A549 (cell line): ENCODE results near the gene STRN. TPM values are rescaled to one million over a fixed set of nuclear protein-coding genes. Genes with fewer than 3 reads are reported as not detected.

Experiments used
- ATAC-seq, 2 experiments: fragments of 200-7000 bp in 1 of 2; fragments of >200 bp in 1 of 2; cut with Nextera tagmentation in 1 of 2; cut with Tn5 transposase in 1 of 2; 3 replicates each; pipeline versions ENCODE4 v1.8.0 to v1.9.1; 2018 to 2020; ENCODE audit warnings: mild to moderate bottlenecking in 1 of 2, moderate library complexity in 1 of 2
- CTCF ChIA-PET: fragments of 300-600 bp; sonication (Branson Sonifier 250); formaldehyde crosslinking; extraction: SDS; loops from one replicate; lab custom pipeline; 2021; ENCODE audit warnings: antibody characterized with exemption, inconsistent platforms; lab: Yijun Ruan, JAX
- POLR2A ChIA-PET: fragments of 350-600 bp; formaldehyde crosslinking; extraction: SDS; loops from one replicate; lab custom pipeline; 2021; ENCODE audit warnings: antibody characterized with exemption, inconsistent platforms; lab: Yijun Ruan, JAX
- DNase-seq, 2 experiments: peaks; one replicate each; pipeline versions ENCODE4 v3.0.0 to v3.0.0-alpha.2; 2011 to 2016; ENCODE audit warnings: low read depth in 1 of 2, low spot score in 1 of 2
- FAIRE-seq: peaks from 2 replicates; lab custom pipeline; 2011; peaks lifted over from hg19 to GRCh38; lab: Jason Lieb, UNC
- H3K27ac ChIP-seq, 2 experiments: fragments of >200 bp; sonication (Bioruptor Twin); formaldehyde crosslinking; 3 replicates each; pipeline ENCODE4 v1.5.1; 2016 to 2017
- H3K4me1 ChIP-seq: fragments of >200 bp; sonication (Bioruptor Twin); formaldehyde crosslinking; 3 replicates; pipeline ENCODE4 v1.6.1; 2016
- H3K4me2 ChIP-seq: fragments of >200 bp; sonication (Bioruptor Twin); formaldehyde crosslinking; 3 replicates; pipeline ENCODE4 v1.6.1; 2016
- H3K4me3 ChIP-seq: fragments of >200 bp; sonication (Bioruptor Twin); formaldehyde crosslinking; 3 replicates; pipeline ENCODE4 v1.5.1; 2016
- H3K9me3 ChIP-seq: fragments of >200 bp; sonication (Bioruptor Twin); formaldehyde crosslinking; 3 replicates; pipeline ENCODE4 v1.6.1; 2016
- BHLHE40 ChIP-seq: IDR thresholded peaks from 2 replicates; pipeline ENCODE4 v1.6.1; 2012; ENCODE audit warnings: low read depth, low read length, inconsistent platforms
- CBX2 ChIP-seq: fragments of 200-600 bp; sonication (generic); IDR thresholded peaks from 2 replicates; pipeline ENCODE4 v1.6.1; 2016; ENCODE audit warnings: low read depth, mild to moderate bottlenecking, borderline replicate concordance
- CHD2 ChIP-seq: fragments of 150-350 bp; IDR thresholded peaks from 2 replicates; pipeline ENCODE4 v1.6.1; 2014; ENCODE audit warnings: low read length; ENCODE audit not compliant: partially characterized antibody
- CHD4 ChIP-seq: fragments of 200-600 bp; sonication (generic); IDR thresholded peaks from 2 replicates; pipeline ENCODE4 v1.6.1; 2016; ENCODE audit warnings: antibody characterized with exemption, mild to moderate bottlenecking, borderline replicate concordance
- EHF ChIP-seq: fragments of 250-450 bp; sonication (Bioruptor Pico); IDR thresholded peaks from 2 replicates; pipeline ENCODE4 v1.5.0; 2020; ENCODE audit warnings: mild to moderate bottlenecking
- EP300 ChIP-seq, 2 experiments: fragments of >200 bp; sonication (Bioruptor Twin); formaldehyde crosslinking; IDR thresholded peaks; 2 replicates in 1 of 2; 3 replicates in 1 of 2; pipeline ENCODE4 v1.6.1; 2016 to 2017
- ESRRA ChIP-seq: fragments of 150-350 bp; IDR thresholded peaks from 2 replicates; pipeline ENCODE4 v1.6.1; 2014; ENCODE audit warnings: mild to moderate bottlenecking, low read length, borderline replicate concordance
- FOSB ChIP-seq: fragments of 250-450 bp; sonication (Bioruptor Pico); IDR thresholded peaks from 2 replicates; pipeline ENCODE4 v1.5.0; 2020; ENCODE audit warnings: mild to moderate bottlenecking, moderate library complexity
- FOXS1 ChIP-seq: fragments of 250-450 bp; sonication (Bioruptor Pico); IDR thresholded peaks from 2 replicates; pipeline ENCODE4 v1.5.0; 2020; ENCODE audit warnings: mild to moderate bottlenecking, moderate library complexity
- GATA3 ChIP-seq: IDR thresholded peaks from 2 replicates; pipeline ENCODE4 v1.6.1; 2012; ENCODE audit warnings: borderline replicate concordance
- HEYL ChIP-seq: fragments of 250-450 bp; sonication (Bioruptor Pico); IDR thresholded peaks from 2 replicates; pipeline ENCODE4 v1.8.0; 2021; ENCODE audit warnings: mild to moderate bottlenecking, moderate library complexity
- HOXA7 ChIP-seq: fragments of 250-450 bp; sonication (Bioruptor Pico); IDR thresholded peaks from 2 replicates; pipeline ENCODE4 v1.5.0; 2020; ENCODE audit warnings: mild to moderate bottlenecking, moderate library complexity
- HOXB5 ChIP-seq: fragments of 250-450 bp; sonication (Bioruptor Pico); IDR thresholded peaks from 2 replicates; pipeline ENCODE4 v1.5.0; 2020; ENCODE audit warnings: mild to moderate bottlenecking, moderate library complexity
- JUNB ChIP-seq: fragments of >200 bp; sonication (Bioruptor Twin); formaldehyde crosslinking; IDR thresholded peaks from 2 replicates; pipeline ENCODE4 v1.6.1; 2016
- MAFK ChIP-seq: fragments of 450-650 bp; IDR thresholded peaks from 2 replicates; pipeline ENCODE4 v1.6.1; 2014; ENCODE audit not compliant: partially characterized antibody
- MAZ ChIP-seq: fragments of 150-350 bp; IDR thresholded peaks from 2 replicates; pipeline ENCODE4 v1.6.1; 2014; ENCODE audit warnings: antibody characterized with exemption, low read depth, low read length, borderline replicate concordance
- MYC ChIP-seq: IDR thresholded peaks from 2 replicates; pipeline ENCODE4 v1.6.1; 2012; ENCODE audit warnings: mild to moderate bottlenecking, inconsistent platforms, low read length, improper control_type of control experiment, borderline replicate concordance
- NPAS2 ChIP-seq: fragments of 250-450 bp; sonication (Bioruptor Pico); IDR thresholded peaks from 2 replicates; pipeline ENCODE4 v1.8.0; 2022; ENCODE audit warnings: mild to moderate bottlenecking, moderate library complexity, borderline replicate concordance
- POLR2A ChIP-seq: IDR thresholded peaks from 2 replicates; pipeline ENCODE4 v1.6.1; 2012; ENCODE audit warnings: mild to moderate bottlenecking, low read length
- POLR2AphosphoS2 ChIP-seq: conservative IDR thresholded peaks from 2 replicates; pipeline ENCODE4 v1.6.1; 2012; ENCODE audit warnings: low read length, improper control_type of control experiment, inconsistent platforms
- RAD21 ChIP-seq, 2 experiments: fragments of >200 bp in 1 of 2; sonication (Bioruptor Twin) in 1 of 2; formaldehyde crosslinking in 1 of 2; IDR thresholded peaks in 1 of 2; conservative IDR thresholded peaks in 1 of 2; 2 replicates in 1 of 2; 3 replicates in 1 of 2; pipeline ENCODE4 v1.6.1; 2012 to 2018; ENCODE audit warnings: inconsistent platforms in 1 of 2
- RARB ChIP-seq: fragments of 250-450 bp; sonication (Bioruptor Pico); IDR thresholded peaks from 2 replicates; pipeline ENCODE4 v1.8.0; 2021; ENCODE audit warnings: mild to moderate bottlenecking, moderate library complexity
- RFX5 ChIP-seq: fragments of 450-650 bp; IDR thresholded peaks from 2 replicates; pipeline ENCODE4 v1.7.1; 2014; ENCODE audit warnings: antibody characterized with exemption, mild to moderate bottlenecking, moderate library complexity
- RNF2 ChIP-seq: fragments of 200-600 bp; sonication (generic); IDR thresholded peaks from 2 replicates; pipeline ENCODE4 v1.6.1; 2016; ENCODE audit warnings: low read depth, mild to moderate bottlenecking, antibody characterized with exemption, moderate library complexity, borderline replicate concordance
- SMC3 ChIP-seq: fragments of >200 bp; sonication (Bioruptor Twin); formaldehyde crosslinking; IDR thresholded peaks from 3 replicates; pipeline ENCODE4 v1.6.1; 2018; ENCODE audit warnings: inconsistent platforms
- TFCP2L1 ChIP-seq: fragments of 250-450 bp; sonication (Bioruptor Pico); IDR thresholded peaks from 2 replicates; pipeline ENCODE4 v1.5.0; 2021; ENCODE audit warnings: mild to moderate bottlenecking
- WGBS: methylation state at CpG from one replicate; pipeline ENCODE4 v1.1.6; 2017; ENCODE audit errors: missing lambda C conversion rate; 5-methylcytosine and 5-hydroxymethylcytosine counted together
- polyA plus RNA-seq, 4 experiments: library from polyadenylated mRNA; depleted of rRNA in 3 of 4; stranded (reverse); fragments of >200 nt; fragmentation: RNase III in 1 of 4; extraction: RNeasy Plus Mini Kit Qiagen cat#74134 plus additional on column Dnase treatment in 1 of 4; gene quantifications; 2 replicates in 3 of 4; 3 replicates in 1 of 4; pipeline ENCODE4 v1.2.3, GENCODE V29; 2011 to 2017
- TF ChIP-seq, protein P1 (sequence below): fragments of 450-650 bp; IDR thresholded peaks from 2 replicates; pipeline ENCODE4 v1.6.1; 2014; ENCODE audit warnings: antibody characterized with exemption
- TF ChIP-seq, protein P2 (sequence below): fragments of 250-450 bp; sonication (Bioruptor Pico); IDR thresholded peaks from 2 replicates; pipeline ENCODE4 v1.5.0; 2021; ENCODE audit warnings: mild to moderate bottlenecking, moderate library complexity, borderline replicate concordance
- TF ChIP-seq, protein P3 (sequence below): IDR thresholded peaks from 2 replicates; pipeline ENCODE4 v1.6.1; 2012
- TF ChIP-seq, protein P4 (sequence below): fragments of >200 bp; sonication (Bioruptor Twin); formaldehyde crosslinking; IDR thresholded peaks from 3 replicates; pipeline ENCODE4 v1.5.1; 2016

Gene STRN
- polyA plus RNA-seq, 2 of the 4 experiments (the other 2 are of a cell fraction): 13.1 to 36.0 TPM

DNA sequence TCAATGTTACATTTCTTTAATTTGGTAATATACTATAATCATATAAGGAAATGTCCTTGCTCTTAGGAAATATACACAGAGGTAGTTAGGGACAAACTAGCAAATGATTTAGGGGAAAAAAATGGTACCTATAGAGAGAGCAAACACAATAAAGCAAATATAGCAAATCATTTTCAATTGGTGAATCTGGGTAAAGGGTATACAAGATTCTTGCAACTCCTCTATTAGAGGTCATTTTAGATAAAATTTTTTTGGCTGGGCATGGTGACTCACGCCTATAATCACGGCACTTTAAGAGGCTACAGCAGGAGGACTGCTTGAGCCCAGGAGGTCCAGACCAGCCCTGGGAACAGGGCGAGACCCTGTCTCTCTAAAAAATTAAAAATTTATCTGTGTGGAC is 44.4 kb downstream of the STRN start:
- no peak for ATAC-seq
- TF ChIP-seq EHF (no peak), EP300 (IDR thresholded peaks at IDR 0.05) (no peak), MAFK (no peak), HOXA7 (CRISPR knock-in tag) (no peak), TFCP2L1 (CRISPR knock-in tag) (no peak)
- TF ChIP-seq, all 56 proteins: peak for 0
- no peak for FAIRE-seq
- DNase-seq: no peak
- H3K4me2 ChIP-seq: no peak overlapping the region
- WGBS: 70% methylated on average over 3 of the region's 3 CpGs
- no peak overlapping the region for H3K27ac ChIP-seq
- ChIA-PET CTCF (no interaction called here), POLR2A (no interaction called here)
- no peak overlapping the region for H3K4me3 ChIP-seq
- peaks cover 10% of the 10 kb centered on the region; the same call in 2 of the 3 replicates for H3K4me1 ChIP-seq
- no peaks in the 10 kb centered on the region for H3K9me3 ChIP-seq

DNA sequence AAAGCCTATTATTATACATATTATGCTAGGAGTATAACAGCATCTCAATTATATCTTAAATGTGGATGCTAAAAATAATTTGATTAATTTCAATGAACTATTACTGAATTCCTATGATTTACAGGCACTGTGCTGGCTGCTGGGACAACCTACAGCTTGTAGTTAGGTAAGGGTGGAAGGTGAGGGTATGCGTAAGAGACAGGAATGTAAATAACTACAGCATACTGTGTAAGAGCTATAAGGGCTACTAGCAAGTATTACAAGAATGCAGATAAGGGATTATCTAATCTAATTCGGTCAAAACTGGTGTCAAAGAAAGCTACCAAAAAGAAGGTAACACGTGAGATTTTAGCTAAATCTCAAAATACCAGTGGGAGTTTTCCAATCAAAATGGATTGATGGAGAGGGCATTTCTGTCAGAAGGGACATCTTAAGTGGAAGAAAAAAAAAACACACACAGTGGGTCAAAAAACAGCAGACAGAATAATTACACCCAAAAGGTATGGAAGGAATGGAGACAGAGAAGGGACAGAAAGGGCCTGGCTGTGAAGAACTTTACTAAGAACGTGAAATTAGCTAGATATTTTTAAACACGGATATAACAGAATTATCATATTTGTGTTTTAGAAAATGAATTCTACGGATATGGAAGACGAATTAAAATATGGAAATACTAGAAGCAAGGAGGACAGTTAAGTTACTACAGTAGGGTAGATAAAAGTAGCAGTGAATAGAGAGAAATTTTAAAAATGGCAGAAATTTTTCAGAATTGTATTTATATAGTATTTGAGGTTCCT is 47.1 kb downstream of the STRN start:
- Histone ChIP-seq H3K27ac (no peak overlapping the region), H3K9me3 (no peaks in the 10 kb centered on the region)
- POLR2A ChIA-PET: no interaction called here
- no peak for ATAC-seq
- WGBS: 89% methylated on average over 7 of the region's 7 CpGs
- CTCF ChIA-PET: interaction anchor here (0.7 to 2.3 kb wide), 16 partner anchors 9 to 156 kb away, joined by 3 to 13 read pairs (median 3); partner anchors contain the start of gene STRN
- TF ChIP-seq FOXS1 (CRISPR knock-in tag): no peak
- TF ChIP-seq RARB (CRISPR knock-in tag): no peak
- TF ChIP-seq HEYL: no peak
- no peak for TF ChIP-seq EHF
- TF ChIP-seq MAZ: no peak
- TF ChIP-seq JUNB: no peak
- TF ChIP-seq BHLHE40: no peak
- TF ChIP-seq RFX5: no peak
- no peak for TF ChIP-seq HOXB5
- TF ChIP-seq, protein P1, sequence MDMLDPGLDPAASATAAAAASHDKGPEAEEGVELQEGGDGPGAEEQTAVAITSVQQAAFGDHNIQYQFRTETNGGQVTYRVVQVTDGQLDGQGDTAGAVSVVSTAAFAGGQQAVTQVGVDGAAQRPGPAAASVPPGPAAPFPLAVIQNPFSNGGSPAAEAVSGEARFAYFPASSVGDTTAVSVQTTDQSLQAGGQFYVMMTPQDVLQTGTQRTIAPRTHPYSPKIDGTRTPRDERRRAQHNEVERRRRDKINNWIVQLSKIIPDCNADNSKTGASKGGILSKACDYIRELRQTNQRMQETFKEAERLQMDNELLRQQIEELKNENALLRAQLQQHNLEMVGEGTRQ: no peak
- TF ChIP-seq POLR2AphosphoS2: no peak
- TF ChIP-seq GATA3: no peak
- TF ChIP-seq CHD2: no peak
- TF ChIP-seq, protein P2, sequence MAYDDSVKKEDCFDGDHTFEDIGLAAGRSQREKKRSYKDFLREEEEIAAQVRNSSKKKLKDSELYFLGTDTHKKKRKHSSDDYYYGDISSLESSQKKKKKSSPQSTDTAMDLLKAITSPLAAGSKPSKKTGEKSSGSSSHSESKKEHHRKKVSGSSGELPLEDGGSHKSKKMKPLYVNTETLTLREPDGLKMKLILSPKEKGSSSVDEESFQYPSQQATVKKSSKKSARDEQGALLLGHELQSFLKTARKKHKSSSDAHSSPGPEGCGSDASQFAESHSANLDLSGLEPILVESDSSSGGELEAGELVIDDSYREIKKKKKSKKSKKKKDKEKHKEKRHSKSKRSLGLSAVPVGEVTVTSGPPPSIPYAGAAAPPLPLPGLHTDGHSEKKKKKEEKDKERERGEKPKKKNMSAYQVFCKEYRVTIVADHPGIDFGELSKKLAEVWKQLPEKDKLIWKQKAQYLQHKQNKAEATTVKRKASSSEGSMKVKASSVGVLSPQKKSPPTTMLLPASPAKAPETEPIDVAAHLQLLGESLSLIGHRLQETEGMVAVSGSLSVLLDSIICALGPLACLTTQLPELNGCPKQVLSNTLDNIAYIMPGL: no peak
- TF ChIP-seq TFCP2L1 (CRISPR knock-in tag): no peak
- no peak for TF ChIP-seq ESRRA
- TF ChIP-seq RNF2: no peak
- no peak for TF ChIP-seq EP300 (IDR thresholded peaks at IDR 0.05)
- no peak for TF ChIP-seq CHD4
- TF ChIP-seq, all 56 proteins: peak for 0
- DNase-seq (no peak), FAIRE-seq (no peak)
- Histone ChIP-seq H3K4me3 (no peak overlapping the region), H3K4me1 (no peaks in the 10 kb centered on the region), H3K4me2 (no peak overlapping the region)

DNA sequence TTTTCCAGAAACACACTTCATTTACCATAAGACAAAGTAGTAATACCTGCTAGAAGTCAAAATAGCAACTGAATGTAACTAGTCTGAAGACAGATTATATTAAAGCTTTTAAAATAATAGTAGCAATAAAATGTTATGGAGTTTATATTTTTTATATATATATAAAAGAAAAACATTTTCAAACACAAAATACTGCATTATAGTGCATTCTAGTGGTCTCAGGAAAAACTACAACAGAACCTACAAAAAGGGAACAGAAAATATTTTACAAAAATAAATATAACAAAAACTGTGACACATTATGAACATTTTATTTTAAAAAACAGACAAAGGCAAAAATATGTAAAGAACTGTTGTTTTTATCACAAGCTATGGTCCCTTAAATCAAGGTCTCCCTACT is 48.0 kb downstream of the STRN start:
- CTCF ChIA-PET: interaction anchor here (0.8 to 2.3 kb wide), 14 partner anchors 10 to 157 kb away, joined by 3 to 13 read pairs (median 4); partner anchors contain the start of gene STRN
- no peaks in the 10 kb centered on the region for H3K9me3 ChIP-seq
- DNase-seq: no peak
- H3K4me3 ChIP-seq: no peak overlapping the region
- H3K4me2 ChIP-seq: no peak overlapping the region
- POLR2A ChIA-PET: no interaction called here
- H3K4me1 ChIP-seq: no peaks in the 10 kb centered on the region
- no peak for ATAC-seq
- no peak for FAIRE-seq
- H3K27ac ChIP-seq: no peak overlapping the region
- no peak for TF ChIP-seq CBX2
- TF ChIP-seq MYC: no peak
- peak; percentile 65 for TF ChIP-seq SMC3
- no peak for TF ChIP-seq POLR2AphosphoS2
- TF ChIP-seq, protein P3, sequence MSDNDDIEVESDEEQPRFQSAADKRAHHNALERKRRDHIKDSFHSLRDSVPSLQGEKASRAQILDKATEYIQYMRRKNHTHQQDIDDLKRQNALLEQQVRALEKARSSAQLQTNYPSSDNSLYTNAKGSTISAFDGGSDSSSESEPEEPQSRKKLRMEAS: no peak
- TF ChIP-seq EHF: no peak
- TF ChIP-seq NPAS2: no peak
- TF ChIP-seq ESRRA: no peak
- TF ChIP-seq, protein P4, sequence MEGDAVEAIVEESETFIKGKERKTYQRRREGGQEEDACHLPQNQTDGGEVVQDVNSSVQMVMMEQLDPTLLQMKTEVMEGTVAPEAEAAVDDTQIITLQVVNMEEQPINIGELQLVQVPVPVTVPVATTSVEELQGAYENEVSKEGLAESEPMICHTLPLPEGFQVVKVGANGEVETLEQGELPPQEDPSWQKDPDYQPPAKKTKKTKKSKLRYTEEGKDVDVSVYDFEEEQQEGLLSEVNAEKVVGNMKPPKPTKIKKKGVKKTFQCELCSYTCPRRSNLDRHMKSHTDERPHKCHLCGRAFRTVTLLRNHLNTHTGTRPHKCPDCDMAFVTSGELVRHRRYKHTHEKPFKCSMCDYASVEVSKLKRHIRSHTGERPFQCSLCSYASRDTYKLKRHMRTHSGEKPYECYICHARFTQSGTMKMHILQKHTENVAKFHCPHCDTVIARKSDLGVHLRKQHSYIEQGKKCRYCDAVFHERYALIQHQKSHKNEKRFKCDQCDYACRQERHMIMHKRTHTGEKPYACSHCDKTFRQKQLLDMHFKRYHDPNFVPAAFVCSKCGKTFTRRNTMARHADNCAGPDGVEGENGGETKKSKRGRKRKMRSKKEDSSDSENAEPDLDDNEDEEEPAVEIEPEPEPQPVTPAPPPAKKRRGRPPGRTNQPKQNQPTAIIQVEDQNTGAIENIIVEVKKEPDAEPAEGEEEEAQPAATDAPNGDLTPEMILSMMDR: peak; percentile 43; the same call in 2 of the 3 replicates
- TF ChIP-seq RAD21 (conservative IDR thresholded peaks at IDR 0.05 in 1 of 2, IDR thresholded peaks at IDR 0.05 in 1 of 2): peak; percentile 34 to 71
- no peak for TF ChIP-seq FOSB (CRISPR knock-in tag)
- no peak for TF ChIP-seq POLR2A
